BLaER1 treated with 17β-estradiol and CSF1 and Interleukin-3, amounts not matched to agents 10 nM and 100 nM (cell line): ENCODE results near the gene BACH2.
A peak's percentile ranks its signal among the peaks of the same experiment; 100 is the strongest.

Experiments used
- H3K27ac ChIP-seq, 11 experiments: shearing (Covaris generic); formaldehyde crosslinking; 2 replicates each; pipeline ENCODE4 v1.8.1; 2022
- H3K27me3 ChIP-seq, 11 experiments: shearing (Covaris generic); formaldehyde crosslinking; 2 replicates each; pipeline ENCODE4 v1.8.1; 2022
- H3K36me3 ChIP-seq, 11 experiments: shearing (Covaris generic); formaldehyde crosslinking; 2 replicates each; pipeline ENCODE4 v1.8.1; 2022
- H3K4me1 ChIP-seq, 10 experiments: shearing (Covaris generic); formaldehyde crosslinking; 2 replicates each; pipeline ENCODE4 v1.8.1; 2022
- H3K4me2 ChIP-seq, 11 experiments: shearing (Covaris generic); formaldehyde crosslinking; 2 replicates each; pipeline ENCODE4 v1.8.1; 2022
- H3K4me3 ChIP-seq, 10 experiments: shearing (Covaris generic); formaldehyde crosslinking; 2 replicates each; pipeline ENCODE4 v1.8.1; 2022
- H3K9ac ChIP-seq, 11 experiments: shearing (Covaris generic); formaldehyde crosslinking; 2 replicates each; pipeline ENCODE4 v1.8.1; 2022
- H3K9me3 ChIP-seq, 11 experiments: shearing (Covaris generic); formaldehyde crosslinking; replicated peaks in 1 of 11; 2 replicates each; pipeline ENCODE4 v1.8.1; 2022
- H4K20me1 ChIP-seq, 11 experiments: shearing (Covaris generic); formaldehyde crosslinking; 2 replicates each; pipeline ENCODE4 v1.8.1; 2022
- Cebpa-rat ChIP-seq, 11 experiments: shearing (Covaris generic); IDR thresholded peaks; 2 replicates each; pipeline ENCODE4 v1.8.1; 2022

BACH2 gene

DNA sequence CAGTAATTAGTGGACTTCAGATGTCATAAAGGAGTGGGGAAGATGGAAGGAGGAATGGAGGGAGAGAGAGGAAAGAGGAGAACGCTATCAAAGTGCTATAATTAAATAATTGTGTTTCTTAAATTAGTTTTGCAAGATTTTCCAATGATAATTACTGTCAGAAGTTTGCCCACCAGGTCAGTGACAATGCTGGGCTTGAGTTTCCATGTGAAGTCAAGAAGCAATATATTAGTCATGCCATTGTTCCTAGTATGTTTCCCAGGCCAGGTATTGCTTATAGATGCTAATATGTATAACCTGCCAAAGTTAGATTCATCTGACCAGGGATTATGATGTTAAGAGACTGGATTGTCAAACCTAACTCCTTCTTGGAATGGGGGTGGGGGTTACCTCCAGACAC is 270.4 kb downstream of the BACH2 start:
- no peak overlapping the region for H3K27ac ChIP-seq
- H3K27me3 ChIP-seq, result no peaks in the 10 kb centered on the region
- no peak overlapping the region for H3K9ac ChIP-seq
- H3K4me1 ChIP-seq, result no peaks in the 10 kb centered on the region
- no peaks in the 10 kb centered on the region for H3K9me3 ChIP-seq
- peaks cover 0 to 10% (median 0%) of the 10 kb centered on the region in 11 experiments; a peak in 2 of 22 replicates for H3K36me3 ChIP-seq
- H3K4me3 ChIP-seq, result no peak overlapping the region
- H4K20me1 ChIP-seq, result peaks cover 0 to 52% (median 0%) of the 10 kb centered on the region in 11 experiments; a peak in 2 of 22 replicates
- no peak for TF ChIP-seq Cebpa-rat (IDR thresholded peaks at IDR 0.05)
- no peak overlapping the region for H3K4me2 ChIP-seq

GRCh38 chr6:90025523-90026061 is 271.1 kb downstream of the BACH2 start:
- Histone ChIP-seq H3K27me3 (no peaks in the 10 kb centered on the region), H3K27ac (no peak overlapping the region), H3K4me1 (no peaks in the 10 kb centered on the region), H3K9me3 (no peaks in the 10 kb centered on the region), H3K4me2 (no peak overlapping the region), H3K4me3 (no peak overlapping the region), H3K9ac (no peak overlapping the region), H3K36me3 (peaks cover 0 to 12% (median 0%) of the 10 kb centered on the region in 11 experiments; a peak in 3 of 22 replicates), H4K20me1 (peaks cover 0 to 52% (median 0%) of the 10 kb centered on the region in 11 experiments; a peak in 2 of 22 replicates)
- TF ChIP-seq Cebpa-rat (IDR thresholded peaks at IDR 0.05), result no peak

GRCh38 chr6:90024633-90025032 is 272.0 kb downstream of the BACH2 start:
- Histone ChIP-seq H3K36me3 (peaks cover 0 to 21% (median 0%) of the 10 kb centered on the region in 11 experiments; a peak in 4 of 22 replicates), H3K9ac (no peak overlapping the region), H3K4me1 (no peaks in the 10 kb centered on the region), H3K4me3 (no peak overlapping the region), H3K27ac (no peak overlapping the region), H3K27me3 (no peaks in the 10 kb centered on the region), H4K20me1 (peaks cover 0 to 47% (median 0%) of the 10 kb centered on the region in 11 experiments; a peak in 2 of 22 replicates), H3K4me2 (no peak overlapping the region), H3K9me3 (no peaks in the 10 kb centered on the region)
- TF ChIP-seq Cebpa-rat (IDR thresholded peaks at IDR 0.05), result no peak

DNA sequence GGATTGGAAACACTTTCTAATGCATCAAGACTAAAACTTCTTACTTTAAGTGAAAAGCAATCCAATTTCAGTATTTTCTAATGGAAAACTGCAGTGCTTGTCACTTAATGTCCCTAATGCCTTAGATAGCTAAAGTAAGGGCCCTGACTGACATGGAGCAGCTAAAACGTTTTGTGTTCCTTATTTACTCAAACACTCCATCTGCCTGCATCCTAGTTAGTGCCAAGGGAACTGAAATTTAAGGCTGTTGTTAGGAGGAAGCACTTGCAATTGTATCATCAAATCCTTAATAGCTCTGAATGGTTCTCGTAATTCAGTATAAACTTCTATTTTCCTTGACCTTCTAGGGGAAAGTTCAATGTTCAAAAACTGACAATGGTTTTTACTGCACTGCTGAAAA is 274.9 kb downstream of the BACH2 start:
- peaks cover 0 to 38% (median 0%) of the 10 kb centered on the region in 11 experiments; a peak in 5 of 22 replicates for H3K36me3 ChIP-seq

DNA sequence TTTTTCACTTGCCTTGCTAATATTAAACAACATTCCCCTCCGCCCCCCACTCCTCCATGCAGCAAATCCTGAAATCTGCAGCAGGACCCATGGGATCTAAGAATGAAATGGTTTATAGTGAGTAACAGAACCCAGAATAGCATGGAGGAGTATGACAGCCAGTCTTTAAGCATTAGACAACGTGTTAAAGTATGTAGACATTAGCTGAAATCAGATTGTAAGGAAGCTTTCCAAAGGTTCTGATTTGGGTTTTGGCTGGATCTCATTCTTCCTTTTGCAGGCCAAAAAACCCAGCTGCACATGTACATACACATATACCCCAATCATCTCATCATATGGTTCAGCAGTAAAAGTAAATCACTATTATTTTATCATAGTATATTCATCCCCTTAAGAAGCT is 275.9 kb downstream of the BACH2 start:
- no peaks in the 10 kb centered on the region for H3K27me3 ChIP-seq
- no peaks in the 10 kb centered on the region for H3K9me3 ChIP-seq
- no peak overlapping the region for H3K9ac ChIP-seq
- peaks cover 0 to 14% (median 0%) of the 10 kb centered on the region in 11 experiments; a peak in 2 of 22 replicates for H4K20me1 ChIP-seq
- peaks cover 0 to 40% (median 0%) of the 10 kb centered on the region in 11 experiments; a peak in 5 of 22 replicates for H3K36me3 ChIP-seq
- no peaks in the 10 kb centered on the region for H3K4me1 ChIP-seq
- TF ChIP-seq Cebpa-rat (IDR thresholded peaks at IDR 0.05), result no peak
- no peak overlapping the region for H3K4me2 ChIP-seq
- no peak overlapping the region for H3K4me3 ChIP-seq
- H3K27ac ChIP-seq, result no peak overlapping the region

More for the DNA sequence above, 274.9 kb downstream of the BACH2 start:
- Histone ChIP-seq H3K4me3 (no peak overlapping the region), H3K9me3 (no peaks in the 10 kb centered on the region), H4K20me1 (peaks cover 0 to 20% (median 0%) of the 10 kb centered on the region in 11 experiments; a peak in 2 of 22 replicates), H3K4me1 (no peaks in the 10 kb centered on the region), H3K27me3 (no peaks in the 10 kb centered on the region), H3K9ac (no peak overlapping the region), H3K4me2 (no peak overlapping the region), H3K27ac (no peak overlapping the region)
- no peak for TF ChIP-seq Cebpa-rat (IDR thresholded peaks at IDR 0.05)

GRCh38 chr6:90019216-90019615 is 277.4 kb downstream of the BACH2 start:
- no peak overlapping the region for H3K4me2 ChIP-seq
- no peaks in the 10 kb centered on the region for H3K27me3 ChIP-seq
- peaks cover 0 to 30% (median 0%) of the 10 kb centered on the region in 11 experiments; a peak in 5 of 22 replicates for H3K36me3 ChIP-seq
- H3K9me3 ChIP-seq, result no peaks in the 10 kb centered on the region
- no peaks in the 10 kb centered on the region for H3K4me1 ChIP-seq
- TF ChIP-seq Cebpa-rat (IDR thresholded peaks at IDR 0.05), result no peak
- H3K4me3 ChIP-seq, result no peak overlapping the region
- H3K9ac ChIP-seq, result no peak overlapping the region
- peaks cover 0 to 6% (median 0%) of the 10 kb centered on the region in 11 experiments; a peak in 1 of 22 replicates for H4K20me1 ChIP-seq
- no peak overlapping the region for H3K27ac ChIP-seq

DNA sequence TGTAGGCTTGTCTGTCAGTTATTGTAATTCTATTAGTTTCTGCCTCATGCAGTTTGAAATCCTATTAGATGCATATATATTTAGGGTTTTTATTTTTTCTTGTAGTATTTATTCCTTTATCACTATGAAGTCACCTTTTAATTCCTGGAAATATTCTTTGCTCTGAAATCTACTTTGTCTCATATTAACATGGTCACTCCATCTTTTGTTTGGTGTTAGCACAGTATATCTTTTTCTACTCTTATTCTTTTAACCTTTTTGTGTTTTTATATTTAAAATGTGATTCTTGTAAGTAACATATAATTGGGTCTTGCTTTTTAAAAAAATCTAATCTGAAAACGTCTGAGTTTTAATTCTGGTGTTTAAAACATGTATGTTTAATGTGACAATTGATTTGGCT is 280.8 kb downstream of the BACH2 start:
- Histone ChIP-seq H3K27me3 (no peaks in the 10 kb centered on the region), H3K4me3 (no peak overlapping the region), H3K4me2 (no peak overlapping the region), H3K9me3 (no peaks in the 10 kb centered on the region), H3K9ac (no peak overlapping the region), H4K20me1 (no peaks in the 10 kb centered on the region; a peak in 1 of 22 replicates), H3K4me1 (no peaks in the 10 kb centered on the region), H3K36me3 (peaks cover 0 to 30% (median 0%) of the 10 kb centered on the region in 11 experiments; a peak in 5 of 22 replicates), H3K27ac (no peak overlapping the region)
- TF ChIP-seq Cebpa-rat (IDR thresholded peaks at IDR 0.05), result no peak

DNA sequence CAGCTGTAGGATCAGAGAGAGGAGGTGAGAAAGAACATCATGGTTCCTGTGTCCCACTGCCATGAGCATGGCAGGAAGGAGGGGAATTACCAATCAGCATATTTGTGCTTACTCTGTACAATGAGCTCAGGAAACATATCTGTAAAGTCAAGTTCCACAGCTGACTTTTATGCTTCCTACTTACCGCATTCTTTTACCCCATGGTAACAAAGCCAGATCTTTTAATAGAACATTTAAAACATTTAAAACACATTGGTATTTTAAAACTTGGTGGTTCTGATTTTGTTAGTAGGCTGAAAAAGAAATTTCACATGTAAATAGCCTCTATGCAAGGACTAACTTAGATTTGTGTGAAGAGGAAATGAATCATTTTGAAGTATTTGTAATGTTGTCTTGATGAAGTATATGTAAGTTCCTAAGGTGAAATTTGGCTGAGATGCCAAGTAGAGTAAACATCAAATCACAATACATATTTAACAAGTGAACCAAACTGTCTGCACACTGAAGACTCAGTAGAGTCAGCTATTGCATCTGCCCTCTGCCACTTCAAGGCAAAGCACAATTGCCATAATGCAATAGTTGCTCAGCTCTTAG is 287.6 kb downstream of the BACH2 start:
- H3K9ac ChIP-seq, result no peak overlapping the region
- H3K4me1 ChIP-seq, result peaks cover 0 to 14% (median 0%) of the 10 kb centered on the region in 10 experiments; a peak in 8 of 20 replicates
- H3K9me3 ChIP-seq, result no peaks in the 10 kb centered on the region
- no peak for TF ChIP-seq Cebpa-rat (IDR thresholded peaks at IDR 0.05)
- no peak overlapping the region for H3K4me3 ChIP-seq
- H3K36me3 ChIP-seq, result peaks cover 0 to 54% (median 27%) of the 10 kb centered on the region in 11 experiments; a peak in 12 of 22 replicates
- no peaks in the 10 kb centered on the region for H3K27me3 ChIP-seq
- H3K27ac ChIP-seq, result peak overlapping the region in 1 of 11 experiments; percentile 44; a peak in 2 of 22 replicates
- H4K20me1 ChIP-seq, result no peaks in the 10 kb centered on the region; a peak in 1 of 22 replicates
- peak overlapping the region in 3 of 11 experiments; percentile 19 to 33 (median 32); a peak in 2 of 22 replicates for H3K4me2 ChIP-seq

DNA sequence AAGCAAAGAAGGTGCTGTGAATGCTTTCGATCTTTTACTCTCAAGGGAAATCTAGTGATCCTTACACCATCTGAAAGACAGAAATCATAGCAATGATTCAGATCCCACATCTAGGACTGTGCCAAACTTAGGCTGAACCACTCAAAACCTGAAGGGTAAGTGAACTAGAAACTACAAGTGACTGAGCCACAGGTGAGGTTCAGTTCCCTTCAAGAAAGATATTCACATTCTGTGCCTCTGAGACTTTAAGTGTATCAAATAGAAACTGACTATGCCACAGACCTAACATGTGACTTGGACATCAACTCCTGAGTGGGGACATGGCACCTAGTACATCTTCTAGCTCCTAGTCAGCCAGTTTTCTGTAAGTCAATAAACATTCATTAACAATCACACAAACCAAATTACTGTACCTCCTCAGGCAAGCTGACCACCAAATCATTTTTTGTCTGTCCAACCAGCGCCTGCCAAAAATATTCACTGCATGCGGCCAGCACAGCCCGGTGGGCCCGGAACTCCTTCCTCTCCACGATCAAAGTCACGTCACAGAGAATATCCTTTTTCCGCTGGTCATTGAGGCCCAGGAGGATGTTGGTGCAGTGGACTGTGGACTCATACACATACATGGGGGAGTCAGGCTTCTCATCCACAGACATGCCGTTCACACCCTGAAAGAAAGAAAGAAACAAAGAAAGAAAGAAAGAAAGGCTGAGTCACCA is 288.3 kb downstream of the BACH2 start:
- Histone ChIP-seq H3K9ac (no peak overlapping the region), H4K20me1 (no peaks in the 10 kb centered on the region; a peak in 1 of 22 replicates), H3K27me3 (no peaks in the 10 kb centered on the region), H3K4me3 (no peak overlapping the region), H3K4me1 (peaks cover 0 to 14% (median 0%) of the 10 kb centered on the region in 10 experiments; a peak in 8 of 20 replicates), H3K9me3 (no peaks in the 10 kb centered on the region), H3K27ac (peak overlapping the region in 1 of 11 experiments; percentile 44; a peak in 2 of 22 replicates), H3K36me3 (peaks cover 0 to 60% (median 28%) of the 10 kb centered on the region in 11 experiments; a peak in 12 of 22 replicates), H3K4me2 (peak overlapping the region in 3 of 11 experiments; percentile 19 to 33 (median 32); a peak in 2 of 22 replicates)
- TF ChIP-seq Cebpa-rat (IDR thresholded peaks at IDR 0.05), result no peak
